B cell (primary cell): ENCODE results near the gene DYNLL2. TPM values are rescaled to one million over a fixed set of nuclear protein-coding genes. Genes with fewer than 3 reads are reported as not detected.

Source experiments
- ATAC-seq: fragments of 200-7000 bp; cut with Tn5 transposase; one replicate; pipeline ENCODE4 v1.10.0; 2021; ENCODE audit warnings: low read depth, mild to moderate bottlenecking, moderate number of reproducible peaks, moderate library complexity
- CTCF ChIA-PET: fragments of 350-600 bp; sonication (Branson Sonifier 250); formaldehyde crosslinking; loops from one replicate; lab custom pipeline; 2021; ENCODE audit warnings: antibody characterized with exemption, inconsistent platforms; lab: Charles Lee
- POLR2A ChIA-PET: fragments of 350-600 bp; sonication (Branson Sonifier 250); formaldehyde crosslinking; loops from one replicate; lab custom pipeline; 2021; ENCODE audit warnings: antibody characterized with exemption; lab: Charles Lee
- DNase-seq: peaks from one replicate; pipeline ENCODE4 v3.0.0; 2013
- H2AFZ ChIP-seq: 2 replicates; pipeline ENCODE4 v1.6.1; 2012; ENCODE audit warnings: mild to moderate bottlenecking, low read depth, low read length; ENCODE audit not compliant: insufficient read depth, poor library complexity, severe bottlenecking
- H3K27ac ChIP-seq, 2 donors: 1 replicate in 1 of 2; 2 replicates in 1 of 2; pipeline ENCODE4 v1.5.1; 2012 to 2013; ENCODE audit warnings: low read length in 2 of 2, mild to moderate bottlenecking in 2 of 2, moderate library complexity in 1 of 2
- H3K27me3 ChIP-seq, 4 experiments: fragments of 200-600 bp in 1 of 4; sonication (generic) in 1 of 4; replicated peaks in 1 of 4; 1 replicate in 2 of 4; 2 replicates in 2 of 4; pipeline versions ENCODE4 v1.6.1 to v1.7.0; 2013 to 2016; ENCODE audit warnings: low read length in 3 of 4, mild to moderate bottlenecking in 2 of 4, mixed read lengths in 1 of 4, moderate library complexity in 1 of 4; ENCODE audit not compliant: insufficient read depth in 4 of 4, control insufficient read depth in 3 of 4; ENCODE audit errors: control extremely low read depth in 1 of 4
- H3K36me3 ChIP-seq, 2 experiments: replicated peaks in 1 of 2; 1 replicate in 1 of 2; 2 replicates in 1 of 2; pipeline versions ENCODE4 v1.6.1 to v1.7.1; 2013; ENCODE audit warnings: low read length in 1 of 2; ENCODE audit not compliant: insufficient read depth in 2 of 2, control insufficient read depth in 1 of 2; ENCODE audit errors: control extremely low read depth in 1 of 2, extremely low read depth in 1 of 2
- H3K4me1 ChIP-seq, 2 donors: fragments of 200-600 bp in 1 of 2; sonication (generic) in 1 of 2; 1 replicate in 1 of 2; 2 replicates in 1 of 2; pipeline versions ENCODE4 v1.5.1 to v1.6.1; 2013 to 2017; ENCODE audit warnings: low read length in 2 of 2; ENCODE audit not compliant: control insufficient read depth in 2 of 2, insufficient read depth in 2 of 2
- H3K4me2 ChIP-seq: replicated peaks from 2 replicates; pipeline ENCODE3; 2012; ENCODE audit warnings: mild to moderate bottlenecking, low read depth, low read length; ENCODE audit not compliant: poor library complexity, severe bottlenecking
- H3K4me3 ChIP-seq, 5 experiments: fragments of 200-600 bp in 1 of 5; sonication (generic) in 1 of 5; 1 replicate in 3 of 5; 2 replicates in 2 of 5; pipeline versions ENCODE4 v1.5.1 to v1.7.0; 2011 to 2016; ENCODE audit warnings: low read length in 4 of 5, mild to moderate bottlenecking in 4 of 5, low read depth in 2 of 5, control low read depth in 1 of 5, moderate library complexity in 1 of 5; ENCODE audit not compliant: insufficient read depth in 1 of 5; ENCODE audit errors: control extremely low read depth in 1 of 5, extremely low read depth in 1 of 5
- H3K79me2 ChIP-seq: fragments of 200-600 bp; sonication (generic); one replicate; pipeline ENCODE4 v1.6.0; 2016; ENCODE audit warnings: low read length; ENCODE audit not compliant: control insufficient read depth, insufficient read depth
- H3K9ac ChIP-seq: fragments of 200-600 bp; sonication (generic); 2 replicates; pipeline ENCODE4 v1.6.1; 2017; ENCODE audit warnings: mild to moderate bottlenecking, low read length, moderate library complexity
- H3K9me3 ChIP-seq, 3 donors: one replicate each; pipeline versions ENCODE4 v1.6.1 to v1.7.1; 2013; ENCODE audit warnings: low read length in 2 of 3; ENCODE audit not compliant: control insufficient read depth in 2 of 3, insufficient read depth in 1 of 3; ENCODE audit errors: control extremely low read depth in 1 of 3
- H4K20me1 ChIP-seq: 2 replicates; pipeline ENCODE4 v1.6.0; 2012; ENCODE audit warnings: mild to moderate bottlenecking, low read length; ENCODE audit not compliant: insufficient read depth, control insufficient read depth, poor library complexity, severe bottlenecking
- H3K27ac Mint-ChIP-seq: one replicate; pipeline ENCODE4 v1.8.0; 2021; ENCODE audit warnings: mixed read lengths
- H3K27me3 Mint-ChIP-seq: one replicate; pipeline ENCODE4 v1.8.0; 2021; ENCODE audit warnings: mixed read lengths
- H3K4me1 Mint-ChIP-seq: one replicate; pipeline ENCODE4 v1.8.0; 2021; ENCODE audit warnings: mixed read lengths
- H3K4me3 Mint-ChIP-seq: one replicate; pipeline ENCODE4 v1.8.0; 2021; ENCODE audit warnings: mixed read lengths
- H3K9me3 Mint-ChIP-seq: one replicate; pipeline ENCODE4 v1.8.0; 2022; ENCODE audit warnings: mixed read lengths; ENCODE audit not compliant: insufficient read depth
- CTCF ChIP-seq: fragments of 200-600 bp; IDR thresholded peaks from one replicate; pipeline ENCODE4 v1.8.0; 2022; ENCODE audit warnings: antibody characterized with exemption, mild to moderate bottlenecking
- EZH2 ChIP-seq: IDR thresholded peaks from 2 replicates; pipeline ENCODE4 v1.6.1; 2012; ENCODE audit warnings: borderline replicate concordance, low read depth, mild to moderate bottlenecking, moderate library complexity, low read length; ENCODE audit not compliant: insufficient read depth, poor library complexity, severe bottlenecking
- WGBS: methylation state at CpG from one replicate; pipeline ENCODE4 v1.1.5; 2013; ENCODE audit warnings: missing lambda C conversion rate; ENCODE audit not compliant: insufficient coverage; 5-methylcytosine and 5-hydroxymethylcytosine counted together
- intact Hi-C: fragments of 100-400 bp; cut with micrococcal nuclease; formaldehyde crosslinking; loops from one replicate; pipeline ENCODE4 v1.10.0; 2022
- polyA minus RNA-seq: library from RNA; depleted of rRNA, polyadenylated mRNA; stranded (reverse); fragments of >200 nt; gene quantifications from 2 replicates; pipeline ENCODE4 v1.2.3, GENCODE V29; 2012
- polyA plus RNA-seq: library from polyadenylated mRNA; depleted of rRNA; stranded (reverse); fragments of >200 nt; gene quantifications from 2 replicates; pipeline ENCODE4 v1.2.3, GENCODE V29; 2012
- total RNA-seq, 2 donors: library from RNA; stranded (reverse); fragments of 120-200 nt in 1 of 2; gene quantifications; 1 replicate in 1 of 2; 2 replicates in 1 of 2; pipeline versions ENCODE4 v1.2.3 to v1.2.4, GENCODE V29; 2013 to 2022

DYNLL2 gene
- total RNA-seq (24.4 and 25.2 TPM in 2 replicates), polyA plus RNA-seq (10.1 and 16.7 TPM in 2 replicates), polyA minus RNA-seq (9.3 and 11.1 TPM in 2 replicates)
- 15.8 TPM for total RNA-seq (2013)

- Histone ChIP-seq H3K27me3 (peaks cover 0 to 5% (median 0%) of the 10 kb centered on the region in 4 experiments), H3K4me3 (peak within 1 kb of the TSS; percentile 70 to 89 (median 79)), H3K79me2 (peaks cover 44% of the 10 kb centered on the region), H3K36me3 (peaks cover 4 to 22% of the 10 kb centered on the region in 2 experiments), H3K9ac (peak within 1 kb of the TSS; percentile 86), H3K9me3 (no peaks in the 10 kb centered on the region), H3K4me1 (peaks cover 16 to 19% of the 10 kb centered on the region in 2 donors), H2AFZ (peak within 1 kb of the TSS; percentile 92), H4K20me1 (peaks cover 41% of the 10 kb centered on the region), H3K4me2 (peak within 1 kb of the TSS; percentile 95), H3K27ac (peak within 1 kb of the TSS; percentile 66 to 86)
- Mint-ChIP-seq H3K27me3 (no peaks in the 10 kb centered on the region), H3K27ac (peak within 1 kb of the TSS; percentile 81), H3K9me3 (no peaks in the 10 kb centered on the region), H3K4me3 (peak within 1 kb of the TSS; percentile 87), H3K4me1 (peaks cover 31% of the 10 kb centered on the region)
- TF ChIP-seq EZH2 (no peak), CTCF (no peak)
- ChIA-PET POLR2A (interaction anchor here (0.6 to 2.0 kb wide), 3 partner anchors 11 to 251 kb away, joined by 3 to 16 read pairs (median 3); partner anchors contain the start of gene SRSF1), CTCF (interaction anchor here (0.9 to 1.0 kb wide), 2 partner anchors 76 to 86 kb away, joined by 3 read pairs; partner anchors contain the start of gene SRSF1)
- intact Hi-C loops: loop anchor here (2.0 to 10.0 kb wide), 3 partner anchors 434 to 1248 kb away; partner anchors contain the start of genes AKAP1, C17orf67 and DGKE
- WGBS: under 1% methylated on average over 38 of the region's 45 CpGs
- peak; percentile 90 for DNase-seq
- ATAC-seq: peak; percentile 80
Observed at GRCh38 chr17:58082870-58083490, at the start of gene DYNLL2. Gene DYNLL2 (plus strand): TSS chr17:58083419. CDS start chr17:58087091, 3,672 bp downstream.

- Histone ChIP-seq H3K4me3 (no peak overlapping the region), H3K9ac (no peak overlapping the region), H3K4me1 (no peaks in the 10 kb centered on the region), H3K79me2 (no peaks in the 10 kb centered on the region), H2AFZ (no peak overlapping the region), H3K9me3 (peaks cover 0 to 1% (median 0%) of the 10 kb centered on the region in 3 donors), H3K27ac (no peak overlapping the region), H4K20me1 (no peaks in the 10 kb centered on the region), H3K27me3 (peaks cover 0 to 18% (median 5%) of the 10 kb centered on the region in 4 experiments), H3K36me3 (no peaks in the 10 kb centered on the region), H3K4me2 (no peak overlapping the region)
- WGBS: 100% methylated on average over 2 of the region's 3 CpGs
- Mint-ChIP-seq H3K4me1 (no peaks in the 10 kb centered on the region), H3K27me3 (peaks cover 50% of the 10 kb centered on the region), H3K27ac (no peak overlapping the region), H3K9me3 (no peaks in the 10 kb centered on the region), H3K4me3 (no peak overlapping the region)
- ChIA-PET POLR2A (no interaction called here), CTCF (no interaction called here)
- intact Hi-C loops: no loop called here
- DNase-seq (no peak), ATAC-seq (no peak)
- TF ChIP-seq EZH2 (no peak), CTCF (no peak)
Observed at GRCh38 chr17:58039975-58040374, 43.2 kb upstream of the DYNLL2 start.
